HEK293 (cell line): ENCODE data around the gene RAB11B.
A peak's percentile ranks its signal among the peaks of the same experiment; 100 is the strongest.

ENCODE experiments used
- CTCF ChIA-PET: fragments of 350-600 bp; formaldehyde crosslinking; extraction: SDS; loops from one replicate; lab custom pipeline; 2021; ENCODE audit warnings: antibody characterized with exemption; lab: Yijun Ruan, JAX
- POLR2A ChIA-PET: fragments of 300-600 bp; formaldehyde crosslinking; extraction: SDS; loops from one replicate; lab custom pipeline; 2020; ENCODE audit warnings: antibody characterized with exemption, inconsistent platforms; lab: Yijun Ruan, JAX
- H3K27ac ChIP-seq: fragments of 200-500 bp; sonication (Bioruptor generic); 2 replicates; pipeline ENCODE4 v1.5.1; 2014; ENCODE audit warnings: low read depth, low read length, control low read depth, inconsistent platforms; ENCODE audit errors: extremely low read depth
- H3K36me3 ChIP-seq, 2 experiments: fragments of 200-500 bp in 1 of 2; sonication (Bioruptor generic) in 1 of 2; 1 replicate in 1 of 2; 2 replicates in 1 of 2; pipeline ENCODE4 v1.5.1; 2014 to 2017; ENCODE audit warnings: inconsistent platforms in 2 of 2, low read length in 2 of 2; ENCODE audit not compliant: control insufficient read depth in 2 of 2, insufficient read depth in 1 of 2
- H3K4me1 ChIP-seq: fragments of 200-500 bp; sonication (Bioruptor generic); 2 replicates; pipeline ENCODE4 v1.5.1; 2014; ENCODE audit warnings: mild to moderate bottlenecking, low read length, inconsistent platforms; ENCODE audit not compliant: control insufficient read depth, insufficient read depth
- H3K4me3 ChIP-seq: 2 replicates; pipeline ENCODE4 v1.5.1; 2011; ENCODE audit warnings: low read depth, mild to moderate bottlenecking, control low read depth, low read length, moderate library complexity
- H3K9me3 ChIP-seq: fragments of 200-500 bp; sonication (Bioruptor generic); 2 replicates; pipeline ENCODE4 v1.5.1; 2014; ENCODE audit warnings: low read depth, low read length, inconsistent platforms; ENCODE audit not compliant: control insufficient read depth, insufficient read depth
- GLI4 ChIP-seq: fragments of 450-650 bp; formaldehyde crosslinking; IDR thresholded peaks from 2 replicates; pipeline ENCODE4 v1.5.1; 2016; ENCODE audit warnings: missing biosample characterization, missing genetic modification characterization
- GLIS1 ChIP-seq: fragments of 450-650 bp; formaldehyde crosslinking; IDR thresholded peaks from 2 replicates; pipeline ENCODE4 v1.5.1; 2016; ENCODE audit warnings: missing biosample characterization, missing genetic modification characterization
- HOXC10 ChIP-seq: sonication (generic); formaldehyde crosslinking; IDR thresholded peaks from 2 replicates; pipeline ENCODE4 v1.8.1; 2023; ENCODE audit warnings: mild to moderate bottlenecking, missing genetic modification reagents
- SALL2 ChIP-seq: fragments of 450-650 bp; formaldehyde crosslinking; IDR thresholded peaks from 2 replicates; pipeline ENCODE4 v1.5.0; 2017; ENCODE audit warnings: missing biosample characterization, mild to moderate bottlenecking, missing genetic modification characterization, borderline replicate concordance
- ZNF133 ChIP-seq: fragments of 450-650 bp; formaldehyde crosslinking; IDR thresholded peaks from 2 replicates; pipeline ENCODE4 v1.5.1; 2016; ENCODE audit warnings: missing biosample characterization, missing genetic modification characterization
- ZNF366 ChIP-seq: fragments of 450-650 bp; formaldehyde crosslinking; conservative IDR thresholded peaks from 2 replicates; pipeline ENCODE4 v1.5.1; 2016; ENCODE audit warnings: missing biosample characterization, missing genetic modification characterization
- ZNF501 ChIP-seq: fragments of 450-650 bp; formaldehyde crosslinking; IDR thresholded peaks from 2 replicates; pipeline ENCODE4 v1.5.1; 2016; ENCODE audit warnings: missing biosample characterization, missing genetic modification characterization
- ZSCAN30 ChIP-seq: fragments of 450-650 bp; IDR thresholded peaks from 2 replicates; pipeline ENCODE4 v1.5.1; 2018; ENCODE audit warnings: missing biosample characterization, mild to moderate bottlenecking, missing genetic modification characterization, moderate library complexity
- TF ChIP-seq, protein P1 (sequence below): fragments of 450-650 bp; formaldehyde crosslinking; IDR thresholded peaks from 2 replicates; pipeline ENCODE4 v1.5.1; 2016; ENCODE audit warnings: missing biosample characterization, missing genetic modification characterization
- TF ChIP-seq, protein P2 (sequence below): fragments of 450-650 bp; formaldehyde crosslinking; IDR thresholded peaks from 2 replicates; pipeline ENCODE4 v1.5.0; 2017; ENCODE audit warnings: missing biosample characterization, missing genetic modification characterization, borderline replicate concordance
- TF ChIP-seq, protein P3 (sequence below): fragments of 450-650 bp; formaldehyde crosslinking; IDR thresholded peaks from 2 replicates; pipeline ENCODE4 v1.5.1; 2016; ENCODE audit warnings: missing biosample characterization, missing genetic modification characterization
- TF ChIP-seq, protein P4 (sequence below): fragments of 450-650 bp; formaldehyde crosslinking; IDR thresholded peaks from 2 replicates; pipeline ENCODE4 v1.5.1; 2016; ENCODE audit warnings: missing biosample characterization, missing genetic modification characterization
- TF ChIP-seq, protein P5 (sequence below): fragments of 450-650 bp; formaldehyde crosslinking; IDR thresholded peaks from 2 replicates; pipeline ENCODE4 v1.5.1; 2017; ENCODE audit warnings: missing biosample characterization, mild to moderate bottlenecking, missing genetic modification characterization, moderate library complexity
- TF ChIP-seq, protein P6 (sequence below): fragments of 450-650 bp; formaldehyde crosslinking; IDR thresholded peaks from 2 replicates; pipeline ENCODE4 v1.5.1; 2016; ENCODE audit warnings: missing biosample characterization, missing genetic modification characterization
- TF ChIP-seq, protein P7 (sequence below): fragments of 450-650 bp; formaldehyde crosslinking; IDR thresholded peaks from 2 replicates; pipeline ENCODE4 v1.5.1; 2016; ENCODE audit warnings: missing biosample characterization, missing genetic modification characterization, borderline replicate concordance

The RAB11B gene

DNA sequence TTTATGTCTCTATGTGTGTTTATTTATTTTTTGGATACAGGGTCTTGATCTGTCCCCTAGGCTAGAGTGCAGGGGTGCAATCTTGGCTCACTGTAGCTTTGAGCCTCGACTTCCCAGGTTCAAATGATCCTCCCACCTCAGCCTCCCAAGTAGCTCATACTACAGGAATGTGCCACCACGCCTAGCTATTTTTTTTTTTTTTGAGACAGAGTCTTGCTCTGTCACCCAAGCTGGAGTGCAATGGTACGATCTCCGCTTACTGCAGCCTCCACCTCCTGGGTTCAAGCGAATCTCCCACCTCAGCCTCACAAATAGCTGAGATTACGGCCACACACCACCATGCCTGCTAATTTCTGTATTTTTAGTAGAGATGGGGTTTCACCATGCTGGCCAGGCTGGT is 31.2 kb upstream of the RAB11B start:
- peaks cover 6% of the 10 kb centered on the region for H3K4me1 ChIP-seq
- no peaks in the 10 kb centered on the region for H3K9me3 ChIP-seq
- H3K27ac ChIP-seq, result no peak overlapping the region
- TF ChIP-seq, protein P1, sequence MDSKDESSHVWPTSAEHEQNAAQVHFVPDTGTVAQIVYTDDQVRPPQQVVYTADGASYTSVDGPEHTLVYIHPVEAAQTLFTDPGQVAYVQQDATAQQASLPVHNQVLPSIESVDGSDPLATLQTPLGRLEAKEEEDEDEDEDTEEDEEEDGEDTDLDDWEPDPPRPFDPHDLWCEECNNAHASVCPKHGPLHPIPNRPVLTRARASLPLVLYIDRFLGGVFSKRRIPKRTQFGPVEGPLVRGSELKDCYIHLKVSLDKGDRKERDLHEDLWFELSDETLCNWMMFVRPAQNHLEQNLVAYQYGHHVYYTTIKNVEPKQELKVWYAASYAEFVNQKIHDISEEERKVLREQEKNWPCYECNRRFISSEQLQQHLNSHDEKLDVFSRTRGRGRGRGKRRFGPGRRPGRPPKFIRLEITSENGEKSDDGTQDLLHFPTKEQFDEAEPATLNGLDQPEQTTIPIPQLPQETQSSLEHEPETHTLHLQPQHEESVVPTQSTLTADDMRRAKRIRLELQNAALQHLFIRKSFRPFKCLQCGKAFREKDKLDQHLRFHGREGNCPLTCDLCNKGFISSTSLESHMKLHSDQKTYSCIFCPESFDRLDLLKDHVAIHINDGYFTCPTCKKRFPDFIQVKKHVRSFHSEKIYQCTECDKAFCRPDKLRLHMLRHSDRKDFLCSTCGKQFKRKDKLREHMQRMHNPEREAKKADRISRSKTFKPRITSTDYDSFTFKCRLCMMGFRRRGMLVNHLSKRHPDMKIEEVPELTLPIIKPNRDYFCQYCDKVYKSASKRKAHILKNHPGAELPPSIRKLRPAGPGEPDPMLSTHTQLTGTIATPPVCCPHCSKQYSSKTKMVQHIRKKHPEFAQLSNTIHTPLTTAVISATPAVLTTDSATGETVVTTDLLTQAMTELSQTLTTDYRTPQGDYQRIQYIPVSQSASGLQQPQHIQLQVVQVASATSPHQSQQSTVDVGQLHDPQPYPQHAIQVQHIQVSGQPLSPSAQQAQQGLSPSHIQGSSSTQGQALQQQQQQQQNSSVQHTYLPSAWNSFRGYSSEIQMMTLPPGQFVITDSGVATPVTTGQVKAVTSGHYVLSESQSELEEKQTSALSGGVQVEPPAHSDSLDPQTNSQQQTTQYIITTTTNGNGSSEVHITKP (tag by site-specific recombination), result peak; percentile 53; the same call in 1 of the 2 replicates
- TF ChIP-seq, protein P2, sequence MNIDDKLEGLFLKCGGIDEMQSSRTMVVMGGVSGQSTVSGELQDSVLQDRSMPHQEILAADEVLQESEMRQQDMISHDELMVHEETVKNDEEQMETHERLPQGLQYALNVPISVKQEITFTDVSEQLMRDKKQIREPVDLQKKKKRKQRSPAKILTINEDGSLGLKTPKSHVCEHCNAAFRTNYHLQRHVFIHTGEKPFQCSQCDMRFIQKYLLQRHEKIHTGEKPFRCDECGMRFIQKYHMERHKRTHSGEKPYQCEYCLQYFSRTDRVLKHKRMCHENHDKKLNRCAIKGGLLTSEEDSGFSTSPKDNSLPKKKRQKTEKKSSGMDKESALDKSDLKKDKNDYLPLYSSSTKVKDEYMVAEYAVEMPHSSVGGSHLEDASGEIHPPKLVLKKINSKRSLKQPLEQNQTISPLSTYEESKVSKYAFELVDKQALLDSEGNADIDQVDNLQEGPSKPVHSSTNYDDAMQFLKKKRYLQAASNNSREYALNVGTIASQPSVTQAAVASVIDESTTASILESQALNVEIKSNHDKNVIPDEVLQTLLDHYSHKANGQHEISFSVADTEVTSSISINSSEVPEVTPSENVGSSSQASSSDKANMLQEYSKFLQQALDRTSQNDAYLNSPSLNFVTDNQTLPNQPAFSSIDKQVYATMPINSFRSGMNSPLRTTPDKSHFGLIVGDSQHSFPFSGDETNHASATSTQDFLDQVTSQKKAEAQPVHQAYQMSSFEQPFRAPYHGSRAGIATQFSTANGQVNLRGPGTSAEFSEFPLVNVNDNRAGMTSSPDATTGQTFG (tag by site-specific recombination), result no peak
- H3K4me3 ChIP-seq, result no peak overlapping the region
- no peaks in the 10 kb centered on the region for H3K36me3 ChIP-seq
- POLR2A ChIA-PET, result no interaction called here
- CTCF ChIA-PET, result interaction anchor here (0.6 to 0.8 kb wide), 3 partner anchors 22 to 1029 kb away, joined by 3 to 4 read pairs (median 3); no protein-coding TSS in a partner anchor

DNA sequence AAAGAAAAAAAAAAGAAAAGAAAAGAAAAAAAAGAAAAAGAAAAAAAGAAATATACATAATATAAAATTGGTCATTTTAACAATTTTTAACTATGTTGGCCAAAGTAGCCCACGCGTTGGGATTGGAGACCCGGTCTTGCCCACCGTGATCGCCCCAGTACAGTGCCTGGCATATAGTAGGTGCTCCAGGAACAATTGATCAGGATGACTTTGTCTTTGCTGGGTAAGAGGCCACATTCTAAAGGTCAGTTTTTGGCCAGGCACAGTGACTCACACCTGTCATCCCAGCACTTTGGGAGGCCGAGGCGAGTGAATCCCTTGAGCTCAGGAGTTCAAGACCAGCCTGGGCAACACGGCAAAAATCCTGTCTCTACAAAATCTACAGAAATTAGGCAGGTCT is 30.0 kb upstream of the RAB11B start:
- no peak overlapping the region for H3K4me3 ChIP-seq
- CTCF ChIA-PET, result interaction anchor here (0.7 kb wide), 1 partner anchor 153 kb away, joined by 3 read pairs; no protein-coding TSS in a partner anchor
- POLR2A ChIA-PET, result interaction anchor here (0.6 to 1.3 kb wide), 2 partner anchors 9 to 30 kb away, joined by 6 to 8 read pairs; partner anchors contain the start of gene RAB11B
- H3K9me3 ChIP-seq, result no peaks in the 10 kb centered on the region
- H3K36me3 ChIP-seq, result no peaks in the 10 kb centered on the region
- no peak overlapping the region for H3K27ac ChIP-seq
- peaks cover 12% of the 10 kb centered on the region for H3K4me1 ChIP-seq
- no peak for TF ChIP-seq GLI4 (tag by site-specific recombination)
- TF ChIP-seq, protein P3, sequence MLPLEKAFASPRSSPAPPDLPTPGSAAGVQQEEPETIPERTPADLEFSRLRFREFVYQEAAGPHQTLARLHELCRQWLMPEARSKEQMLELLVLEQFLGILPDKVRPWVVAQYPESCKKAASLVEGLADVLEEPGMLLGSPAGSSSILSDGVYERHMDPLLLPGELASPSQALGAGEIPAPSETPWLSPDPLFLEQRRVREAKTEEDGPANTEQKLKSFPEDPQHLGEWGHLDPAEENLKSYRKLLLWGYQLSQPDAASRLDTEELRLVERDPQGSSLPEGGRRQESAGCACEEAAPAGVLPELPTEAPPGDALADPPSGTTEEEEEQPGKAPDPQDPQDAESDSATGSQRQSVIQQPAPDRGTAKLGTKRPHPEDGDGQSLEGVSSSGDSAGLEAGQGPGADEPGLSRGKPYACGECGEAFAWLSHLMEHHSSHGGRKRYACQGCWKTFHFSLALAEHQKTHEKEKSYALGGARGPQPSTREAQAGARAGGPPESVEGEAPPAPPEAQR, result no peak
- TF ChIP-seq, protein P4, sequence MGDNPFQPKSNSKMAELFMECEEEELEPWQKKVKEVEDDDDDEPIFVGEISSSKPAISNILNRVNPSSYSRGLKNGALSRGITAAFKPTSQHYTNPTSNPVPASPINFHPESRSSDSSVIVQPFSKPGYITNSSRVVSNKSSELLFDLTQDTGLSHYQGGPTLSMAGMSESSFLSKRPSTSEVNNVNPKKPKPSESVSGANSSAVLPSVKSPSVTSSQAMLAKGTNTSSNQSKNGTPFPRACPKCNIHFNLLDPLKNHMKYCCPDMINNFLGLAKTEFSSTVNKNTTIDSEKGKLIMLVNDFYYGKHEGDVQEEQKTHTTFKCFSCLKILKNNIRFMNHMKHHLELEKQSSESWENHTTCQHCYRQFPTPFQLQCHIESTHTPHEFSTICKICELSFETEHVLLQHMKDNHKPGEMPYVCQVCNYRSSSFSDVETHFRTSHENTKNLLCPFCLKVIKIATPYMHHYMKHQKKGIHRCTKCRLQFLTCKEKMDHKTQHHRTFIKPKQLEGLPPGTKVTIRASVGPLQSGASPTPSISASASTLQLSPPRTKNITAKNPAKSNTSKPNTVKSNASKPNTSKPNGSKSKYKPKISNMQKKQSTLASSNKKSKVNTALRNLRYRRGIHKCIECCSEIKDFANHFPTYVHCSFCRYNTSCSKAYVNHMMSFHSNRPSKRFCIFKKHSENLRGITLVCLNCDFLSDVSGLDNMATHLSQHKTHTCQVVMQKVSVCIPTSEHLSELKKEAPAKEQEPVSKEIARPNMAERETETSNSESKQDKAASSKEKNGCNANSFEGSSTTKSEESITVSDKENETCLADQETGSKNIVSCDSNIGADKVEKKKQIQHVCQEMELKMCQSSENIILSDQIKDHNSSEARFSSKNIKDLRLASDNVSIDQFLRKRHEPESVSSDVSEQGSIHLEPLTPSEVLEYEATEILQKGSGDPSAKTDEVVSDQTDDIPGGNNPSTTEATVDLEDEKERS, result no peak
- TF ChIP-seq, protein P5, sequence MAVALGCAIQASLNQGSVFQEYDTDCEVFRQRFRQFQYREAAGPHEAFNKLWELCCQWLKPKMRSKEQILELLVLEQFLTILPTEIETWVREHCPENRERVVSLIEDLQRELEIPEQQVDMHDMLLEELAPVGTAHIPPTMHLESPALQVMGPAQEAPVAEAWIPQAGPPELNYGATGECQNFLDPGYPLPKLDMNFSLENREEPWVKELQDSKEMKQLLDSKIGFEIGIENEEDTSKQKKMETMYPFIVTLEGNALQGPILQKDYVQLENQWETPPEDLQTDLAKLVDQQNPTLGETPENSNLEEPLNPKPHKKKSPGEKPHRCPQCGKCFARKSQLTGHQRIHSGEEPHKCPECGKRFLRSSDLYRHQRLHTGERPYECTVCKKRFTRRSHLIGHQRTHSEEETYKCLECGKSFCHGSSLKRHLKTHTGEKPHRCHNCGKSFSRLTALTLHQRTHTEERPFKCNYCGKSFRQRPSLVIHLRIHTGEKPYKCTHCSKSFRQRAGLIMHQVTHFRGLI (tag by site-specific recombination), result no peak
- TF ChIP-seq GLIS1 (tag by site-specific recombination), result no peak
- no peak for TF ChIP-seq ZNF501 (tag by site-specific recombination)
- TF ChIP-seq, protein P6, sequence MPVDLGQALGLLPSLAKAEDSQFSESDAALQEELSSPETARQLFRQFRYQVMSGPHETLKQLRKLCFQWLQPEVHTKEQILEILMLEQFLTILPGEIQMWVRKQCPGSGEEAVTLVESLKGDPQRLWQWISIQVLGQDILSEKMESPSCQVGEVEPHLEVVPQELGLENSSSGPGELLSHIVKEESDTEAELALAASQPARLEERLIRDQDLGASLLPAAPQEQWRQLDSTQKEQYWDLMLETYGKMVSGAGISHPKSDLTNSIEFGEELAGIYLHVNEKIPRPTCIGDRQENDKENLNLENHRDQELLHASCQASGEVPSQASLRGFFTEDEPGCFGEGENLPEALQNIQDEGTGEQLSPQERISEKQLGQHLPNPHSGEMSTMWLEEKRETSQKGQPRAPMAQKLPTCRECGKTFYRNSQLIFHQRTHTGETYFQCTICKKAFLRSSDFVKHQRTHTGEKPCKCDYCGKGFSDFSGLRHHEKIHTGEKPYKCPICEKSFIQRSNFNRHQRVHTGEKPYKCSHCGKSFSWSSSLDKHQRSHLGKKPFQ (tag by site-specific recombination), result no peak
- TF ChIP-seq ZNF366 (tag by site-specific recombination), result no peak
- no peak for TF ChIP-seq ZNF133 (tag by site-specific recombination)
- TF ChIP-seq HOXC10 (CRISPR knock-in tag), result no peak
- TF ChIP-seq, protein P7, sequence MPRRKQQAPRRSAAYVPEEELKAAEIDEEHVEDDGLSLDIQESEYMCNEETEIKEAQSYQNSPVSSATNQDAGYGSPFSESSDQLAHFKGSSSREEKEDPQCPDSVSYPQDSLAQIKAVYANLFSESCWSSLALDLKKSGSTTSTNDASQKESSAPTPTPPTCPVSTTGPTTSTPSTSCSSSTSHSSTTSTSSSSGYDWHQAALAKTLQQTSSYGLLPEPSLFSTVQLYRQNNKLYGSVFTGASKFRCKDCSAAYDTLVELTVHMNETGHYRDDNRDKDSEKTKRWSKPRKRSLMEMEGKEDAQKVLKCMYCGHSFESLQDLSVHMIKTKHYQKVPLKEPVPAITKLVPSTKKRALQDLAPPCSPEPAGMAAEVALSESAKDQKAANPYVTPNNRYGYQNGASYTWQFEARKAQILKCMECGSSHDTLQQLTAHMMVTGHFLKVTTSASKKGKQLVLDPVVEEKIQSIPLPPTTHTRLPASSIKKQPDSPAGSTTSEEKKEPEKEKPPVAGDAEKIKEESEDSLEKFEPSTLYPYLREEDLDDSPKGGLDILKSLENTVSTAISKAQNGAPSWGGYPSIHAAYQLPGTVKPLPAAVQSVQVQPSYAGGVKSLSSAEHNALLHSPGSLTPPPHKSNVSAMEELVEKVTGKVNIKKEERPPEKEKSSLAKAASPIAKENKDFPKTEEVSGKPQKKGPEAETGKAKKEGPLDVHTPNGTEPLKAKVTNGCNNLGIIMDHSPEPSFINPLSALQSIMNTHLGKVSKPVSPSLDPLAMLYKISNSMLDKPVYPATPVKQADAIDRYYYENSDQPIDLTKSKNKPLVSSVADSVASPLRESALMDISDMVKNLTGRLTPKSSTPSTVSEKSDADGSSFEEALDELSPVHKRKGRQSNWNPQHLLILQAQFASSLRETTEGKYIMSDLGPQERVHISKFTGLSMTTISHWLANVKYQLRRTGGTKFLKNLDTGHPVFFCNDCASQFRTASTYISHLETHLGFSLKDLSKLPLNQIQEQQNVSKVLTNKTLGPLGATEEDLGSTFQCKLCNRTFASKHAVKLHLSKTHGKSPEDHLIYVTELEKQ (tag by site-specific recombination), result no peak
- TF ChIP-seq ZSCAN30 (tag by site-specific recombination), result no peak
- no peak for TF ChIP-seq SALL2 (tag by site-specific recombination)
